Pulmonary artery endothelial cell (primary cell): ENCODE measurements around the gene LRCH1. TPM values are rescaled to one million over a fixed set of nuclear protein-coding genes. Genes with fewer than 3 reads are reported as not detected.

ENCODE experiments used
- DNase-seq: peaks from one replicate; pipeline ENCODE4 v3.0.0-alpha.2; 2011; ENCODE audit warnings: low read depth, low spot score
- total RNA-seq: library from RNA; depleted of rRNA; stranded (reverse); fragments of >200 nt; gene quantifications from 2 replicates; pipeline ENCODE4 v1.2.3, GENCODE V29; 2014

Gene LRCH1
- total RNA-seq, 1 donor from 2014 or later, result 4.4 TPM

GRCh38 chr13:46637213-46637612 is 84.2 kb downstream of the LRCH1 start:
- no peak for DNase-seq

- DNase-seq, result no peak
Observed at GRCh38 chr13:46638262-46638661, 85.3 kb downstream of the LRCH1 start.

GRCh38 chr13:46639033-46639981 is 86.3 kb downstream of the LRCH1 start:
- no peak for DNase-seq

GRCh38 chr13:46640843-46641242 is 87.9 kb downstream of the LRCH1 start:
- no peak for DNase-seq

GRCh38 chr13:46641274-46642081 is 88.5 kb downstream of the LRCH1 start:
- DNase-seq, result no peak

- DNase-seq, result no peak
Observed at GRCh38 chr13:46642254-46642653, 89.3 kb downstream of the LRCH1 start.

- DNase-seq, result no peak
Observed at GRCh38 chr13:46643165-46643777, 90.3 kb downstream of the LRCH1 start.

GRCh38 chr13:46644816-46645215 is 91.8 kb downstream of the LRCH1 start:
- no peak for DNase-seq

GRCh38 chr13:46647512-46648065 is 94.6 kb downstream of the LRCH1 start:
- DNase-seq, result no peak

- no peak for DNase-seq
Observed at GRCh38 chr13:46648166-46648607, 95.2 kb downstream of the LRCH1 start.

GRCh38 chr13:46649816-46650215 is 96.8 kb downstream of the LRCH1 start:
- DNase-seq, result no peak

- DNase-seq, result no peak
Observed at GRCh38 chr13:46654951-46655350, 102.0 kb downstream of the LRCH1 start.

- DNase-seq, result peak; percentile 19
Observed at GRCh38 chr13:46655377-46656180, 102.6 kb downstream of the LRCH1 start.

GRCh38 chr13:46656786-46657185 is 103.8 kb downstream of the LRCH1 start:
- no peak for DNase-seq

GRCh38 chr13:46659413-46660065 is 106.6 kb downstream of the LRCH1 start:
- DNase-seq, result no peak

GRCh38 chr13:46660416-46660815 is 107.4 kb downstream of the LRCH1 start:
- DNase-seq, result no peak

- DNase-seq, result no peak
Observed at GRCh38 chr13:46660857-46661256, 107.9 kb downstream of the LRCH1 start.

- no peak for DNase-seq
Observed at GRCh38 chr13:46662690-46663089, 109.7 kb downstream of the LRCH1 start.

GRCh38 chr13:46663206-46664037 is 110.5 kb downstream of the LRCH1 start:
- DNase-seq, result peak; percentile 32
